ENCODE results near the gene FUS. TPM values are rescaled to one million over a fixed set of nuclear protein-coding genes. Genes with fewer than 3 reads are reported as not detected.
A peak's percentile ranks its signal among the peaks of the same experiment; 100 is the strongest.

The FUS gene
- total and polyA plus RNA-seq, 9 of the 15 experiments (the other 6 are each of a cell fraction or from before 2014, with no cell fraction given), result 43.9 to 575 (median 87.2) TPM

DNA sequence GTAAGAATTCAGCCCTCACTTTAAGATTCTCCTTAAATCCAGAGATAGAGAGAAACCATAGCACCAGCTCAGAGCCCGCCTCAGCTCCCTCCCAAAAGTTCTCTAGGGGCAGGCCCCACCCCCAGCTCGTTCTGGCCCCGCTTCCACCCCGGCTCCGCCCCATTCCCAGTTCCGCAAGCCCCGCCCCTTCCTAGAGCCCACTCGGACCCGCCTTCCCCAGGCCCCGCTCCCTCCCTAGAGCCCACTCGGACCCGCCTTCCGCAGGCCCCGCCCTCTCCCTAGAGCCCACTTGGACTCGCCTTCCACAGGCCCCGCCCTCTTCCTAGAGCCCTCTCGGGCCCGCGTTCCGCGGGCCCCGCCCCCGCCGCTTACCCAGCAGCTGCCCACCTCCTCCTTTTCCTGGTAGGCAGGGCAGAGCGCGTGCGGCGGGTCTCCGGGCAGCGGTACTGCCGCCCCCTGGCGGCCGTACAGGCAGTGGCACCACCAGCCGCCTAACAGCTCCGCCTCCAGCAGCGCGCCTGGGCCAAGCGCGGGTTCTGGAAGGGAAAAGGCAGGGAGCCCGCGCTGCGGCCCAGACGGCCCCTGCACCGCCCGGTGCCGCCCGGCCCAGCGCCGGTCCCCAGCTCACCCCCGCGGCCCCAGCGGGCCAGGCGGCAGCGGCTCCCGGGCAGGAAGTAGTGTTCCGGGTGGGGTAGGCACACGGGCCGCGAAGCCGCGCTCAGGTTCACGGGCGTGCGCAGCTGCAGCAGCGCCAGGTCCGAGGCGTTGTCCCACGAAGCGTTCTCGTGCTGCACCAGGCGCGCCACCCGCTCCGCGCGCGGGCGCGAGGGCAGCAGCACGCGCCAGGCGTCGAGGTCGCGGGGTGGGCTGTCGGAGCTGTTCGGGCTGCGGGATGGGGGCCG, 37.6 kb upstream of the FUS start (continued):
- TF ChIP-seq, protein P1, sequence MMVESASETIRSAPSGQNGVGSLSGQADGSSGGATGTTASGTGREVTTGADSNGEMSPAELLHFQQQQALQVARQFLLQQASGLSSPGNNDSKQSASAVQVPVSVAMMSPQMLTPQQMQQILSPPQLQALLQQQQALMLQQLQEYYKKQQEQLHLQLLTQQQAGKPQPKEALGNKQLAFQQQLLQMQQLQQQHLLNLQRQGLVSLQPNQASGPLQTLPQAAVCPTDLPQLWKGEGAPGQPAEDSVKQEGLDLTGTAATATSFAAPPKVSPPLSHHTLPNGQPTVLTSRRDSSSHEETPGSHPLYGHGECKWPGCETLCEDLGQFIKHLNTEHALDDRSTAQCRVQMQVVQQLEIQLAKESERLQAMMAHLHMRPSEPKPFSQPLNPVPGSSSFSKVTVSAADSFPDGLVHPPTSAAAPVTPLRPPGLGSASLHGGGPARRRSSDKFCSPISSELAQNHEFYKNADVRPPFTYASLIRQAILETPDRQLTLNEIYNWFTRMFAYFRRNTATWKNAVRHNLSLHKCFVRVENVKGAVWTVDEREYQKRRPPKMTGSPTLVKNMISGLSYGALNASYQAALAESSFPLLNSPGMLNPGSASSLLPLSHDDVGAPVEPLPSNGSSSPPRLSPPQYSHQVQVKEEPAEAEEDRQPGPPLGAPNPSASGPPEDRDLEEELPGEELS (CRISPR knock-in tag; IDR thresholded peaks at IDR 0.05; ENCODE audit: borderline replicate concordance), result no peak
- TF ChIP-seq ZNF239 (CRISPR knock-in tag; IDR thresholded peaks at IDR 0.05), result no peak
- TF ChIP-seq, protein P2, sequence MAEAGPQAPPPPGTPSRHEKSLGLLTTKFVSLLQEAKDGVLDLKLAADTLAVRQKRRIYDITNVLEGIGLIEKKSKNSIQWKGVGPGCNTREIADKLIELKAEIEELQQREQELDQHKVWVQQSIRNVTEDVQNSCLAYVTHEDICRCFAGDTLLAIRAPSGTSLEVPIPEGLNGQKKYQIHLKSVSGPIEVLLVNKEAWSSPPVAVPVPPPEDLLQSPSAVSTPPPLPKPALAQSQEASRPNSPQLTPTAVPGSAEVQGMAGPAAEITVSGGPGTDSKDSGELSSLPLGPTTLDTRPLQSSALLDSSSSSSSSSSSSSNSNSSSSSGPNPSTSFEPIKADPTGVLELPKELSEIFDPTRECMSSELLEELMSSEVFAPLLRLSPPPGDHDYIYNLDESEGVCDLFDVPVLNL (CRISPR knock-in tag; IDR thresholded peaks at IDR 0.05; ENCODE audit: low read depth), result no peak
- peak; percentile 85 to 94 for TF ChIP-seq MAZ (CRISPR knock-in tag; conservative IDR thresholded peaks at IDR 0.05 in 1 of 2, IDR thresholded peaks at IDR 0.05 in 1 of 2)
- TF ChIP-seq, protein P3, sequence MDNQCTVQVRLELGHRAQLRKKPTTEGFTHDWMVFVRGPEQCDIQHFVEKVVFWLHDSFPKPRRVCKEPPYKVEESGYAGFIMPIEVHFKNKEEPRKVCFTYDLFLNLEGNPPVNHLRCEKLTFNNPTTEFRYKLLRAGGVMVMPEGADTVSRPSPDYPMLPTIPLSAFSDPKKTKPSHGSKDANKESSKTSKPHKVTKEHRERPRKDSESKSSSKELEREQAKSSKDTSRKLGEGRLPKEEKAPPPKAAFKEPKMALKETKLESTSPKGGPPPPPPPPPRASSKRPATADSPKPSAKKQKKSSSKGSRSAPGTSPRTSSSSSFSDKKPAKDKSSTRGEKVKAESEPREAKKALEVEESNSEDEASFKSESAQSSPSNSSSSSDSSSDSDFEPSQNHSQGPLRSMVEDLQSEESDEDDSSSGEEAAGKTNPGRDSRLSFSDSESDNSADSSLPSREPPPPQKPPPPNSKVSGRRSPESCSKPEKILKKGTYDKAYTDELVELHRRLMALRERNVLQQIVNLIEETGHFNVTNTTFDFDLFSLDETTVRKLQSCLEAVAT (IDR thresholded peaks at IDR 0.05), result no peak
- no peak for TF ChIP-seq RBBP5 (IDR thresholded peaks at IDR 0.05; ENCODE audit: borderline replicate concordance, insufficient read depth, low read length, poor library complexity, severe bottlenecking)
- TF ChIP-seq SETDB1 (IDR thresholded peaks at IDR 0.05; ENCODE audit: low read length), result no peak
- TF ChIP-seq, protein P4, sequence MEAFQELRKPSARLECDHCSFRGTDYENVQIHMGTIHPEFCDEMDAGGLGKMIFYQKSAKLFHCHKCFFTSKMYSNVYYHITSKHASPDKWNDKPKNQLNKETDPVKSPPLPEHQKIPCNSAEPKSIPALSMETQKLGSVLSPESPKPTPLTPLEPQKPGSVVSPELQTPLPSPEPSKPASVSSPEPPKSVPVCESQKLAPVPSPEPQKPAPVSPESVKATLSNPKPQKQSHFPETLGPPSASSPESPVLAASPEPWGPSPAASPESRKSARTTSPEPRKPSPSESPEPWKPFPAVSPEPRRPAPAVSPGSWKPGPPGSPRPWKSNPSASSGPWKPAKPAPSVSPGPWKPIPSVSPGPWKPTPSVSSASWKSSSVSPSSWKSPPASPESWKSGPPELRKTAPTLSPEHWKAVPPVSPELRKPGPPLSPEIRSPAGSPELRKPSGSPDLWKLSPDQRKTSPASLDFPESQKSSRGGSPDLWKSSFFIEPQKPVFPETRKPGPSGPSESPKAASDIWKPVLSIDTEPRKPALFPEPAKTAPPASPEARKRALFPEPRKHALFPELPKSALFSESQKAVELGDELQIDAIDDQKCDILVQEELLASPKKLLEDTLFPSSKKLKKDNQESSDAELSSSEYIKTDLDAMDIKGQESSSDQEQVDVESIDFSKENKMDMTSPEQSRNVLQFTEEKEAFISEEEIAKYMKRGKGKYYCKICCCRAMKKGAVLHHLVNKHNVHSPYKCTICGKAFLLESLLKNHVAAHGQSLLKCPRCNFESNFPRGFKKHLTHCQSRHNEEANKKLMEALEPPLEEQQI (IDR thresholded peaks at IDR 0.05), result no peak
- 0 out of 2 replicates have a peak, but pooled peaks have one; percentile 31 for TF ChIP-seq MXI1 (IDR thresholded peaks at IDR 0.05; ENCODE audit: low read depth, low read length)
- TF ChIP-seq, protein P5, sequence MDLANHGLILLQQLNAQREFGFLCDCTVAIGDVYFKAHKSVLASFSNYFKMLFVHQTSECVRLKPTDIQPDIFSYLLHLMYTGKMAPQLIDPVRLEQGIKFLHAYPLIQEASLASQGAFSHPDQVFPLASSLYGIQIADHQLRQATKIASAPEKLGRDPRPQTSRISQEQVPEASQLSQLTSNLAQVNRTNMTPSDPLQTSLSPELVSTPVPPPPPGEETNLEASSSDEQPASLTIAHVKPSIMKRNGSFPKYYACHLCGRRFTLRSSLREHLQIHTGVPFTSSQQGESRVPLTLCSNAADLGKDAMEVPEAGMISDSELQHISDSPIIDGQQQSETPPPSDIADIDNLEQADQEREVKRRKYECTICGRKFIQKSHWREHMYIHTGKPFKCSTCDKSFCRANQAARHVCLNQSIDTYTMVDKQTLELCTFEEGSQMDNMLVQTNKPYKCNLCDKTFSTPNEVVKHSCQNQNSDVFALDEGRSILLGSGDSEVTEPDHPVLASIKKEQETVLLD (IDR thresholded peaks at IDR 0.05), result peak; percentile 39; the same call in 1 of the 2 replicates
- TF ChIP-seq ZNF785 (CRISPR knock-in tag; IDR thresholded peaks at IDR 0.05), result no peak
- TF ChIP-seq CBX2 (IDR thresholded peaks at IDR 0.05; ENCODE audit: insufficient read depth, low read length, poor library complexity, severe bottlenecking), result no peak
- peak; percentile 43; the same call in 1 of the 2 replicates for TF ChIP-seq HCFC1 (IDR thresholded peaks at IDR 0.05; ENCODE audit: low read depth, low read length)
- 0 out of 2 replicates have a peak, but pooled peaks have one; percentile 13 for TF ChIP-seq MBD2 (IDR thresholded peaks at IDR 0.05; ENCODE audit: borderline replicate concordance, low read depth)
- no peak for TF ChIP-seq FOXA1 (IDR thresholded peaks at IDR 0.05; ENCODE audit: borderline replicate concordance)
- TF ChIP-seq HDAC3 (IDR thresholded peaks at IDR 0.05; ENCODE audit: borderline replicate concordance, partially characterized antibody), result no peak
